SU-DHL-6 (cell line): ENCODE results near the gene FGF8.

Source experiments
- H2AFZ ChIP-seq: fragments of 200-600 bp; sonication (generic); 2 replicates; pipeline ENCODE4 v1.6.1; 2014; ENCODE audit warnings: low read depth, mild to moderate bottlenecking, moderate library complexity, mixed read lengths, antibody characterized with exemption, low read length; ENCODE audit not compliant: severe bottlenecking
- H3F3A ChIP-seq: fragments of 200-600 bp; shearing (Covaris generic); 2 replicates; pipeline ENCODE4 v1.6.0; 2016; ENCODE audit warnings: antibody characterized with exemption, mild to moderate bottlenecking; ENCODE audit not compliant: insufficient read depth
- H3K27ac ChIP-seq: fragments of 200-600 bp; sonication (generic); 2 replicates; pipeline ENCODE4 v1.5.1; 2016; ENCODE audit warnings: low read depth, mild to moderate bottlenecking, low read length, moderate library complexity, mixed read lengths
- H3K27me3 ChIP-seq: fragments of 200-600 bp; sonication (generic), shearing (Covaris generic); 2 replicates; pipeline ENCODE4 v1.6.0; 2014; ENCODE audit warnings: mild to moderate bottlenecking, low read length
- H3K36me3 ChIP-seq: fragments of 200-600 bp; sonication (generic); 2 replicates; pipeline ENCODE4 v1.6.1; 2014; ENCODE audit warnings: mild to moderate bottlenecking, low read length, mixed read lengths
- H3K4me2 ChIP-seq: fragments of 300-600, 200-600 bp; shearing (Covaris generic), sonication (generic); 2 replicates; pipeline ENCODE4 v1.6.0; 2014; ENCODE audit warnings: low read length, low read depth, mild to moderate bottlenecking; ENCODE audit not compliant: poor library complexity, severe bottlenecking
- H3K4me3 ChIP-seq: fragments of 200-600 bp; sonication (generic); 2 replicates; pipeline ENCODE4 v1.5.1; 2014; ENCODE audit warnings: antibody characterized with exemption, low read length, mild to moderate bottlenecking, mixed read lengths; ENCODE audit not compliant: insufficient read depth, poor library complexity, severe bottlenecking
- H3K79me2 ChIP-seq: fragments of 200-600 bp; sonication (generic); 2 replicates; pipeline ENCODE4 v1.6.1; 2014; ENCODE audit warnings: mild to moderate bottlenecking, low read length, moderate library complexity; ENCODE audit not compliant: insufficient read depth
- H3K9ac ChIP-seq: fragments of 200-600 bp; sonication (generic); 2 replicates; pipeline ENCODE4 v1.7.0; 2014; ENCODE audit warnings: mild to moderate bottlenecking, low read length
- H3K9me2 ChIP-seq: fragments of 200-600 bp; sonication (generic); replicated peaks from 2 replicates; pipeline ENCODE4 v1.6.1; 2014; ENCODE audit warnings: low read length; ENCODE audit not compliant: insufficient read depth
- H3K9me3 ChIP-seq: fragments of 200-600 bp; sonication (generic); 2 replicates; pipeline ENCODE4 v1.6.1; 2014; ENCODE audit warnings: low read length, mixed read lengths; ENCODE audit not compliant: insufficient read depth
- H4K20me1 ChIP-seq: fragments of 200-600 bp; sonication (generic); 2 replicates; pipeline ENCODE4 v1.6.1; 2014; ENCODE audit warnings: low read depth, mild to moderate bottlenecking, antibody characterized with exemption, low read length, moderate library complexity, mixed read lengths
- CTCF ChIP-seq: fragments of 200-600 bp; sonication (generic); IDR thresholded peaks from one replicate; pipeline ENCODE4 v1.5.1; 2017; ENCODE audit warnings: antibody characterized with exemption, mild to moderate bottlenecking, low read length, moderate library complexity; ENCODE audit not compliant: insufficient read depth, poor library complexity, severe bottlenecking
- EZH2phosphoT487 ChIP-seq: fragments of 200-600 bp; sonication (generic), shearing (Covaris generic); conservative IDR thresholded peaks from 2 replicates; pipeline ENCODE4 v1.6.1; 2018; ENCODE audit warnings: mild to moderate bottlenecking, antibody characterized with exemption, low read length, moderate library complexity, mixed read lengths

The FGF8 gene

GRCh38 chr10:101784558-101784957 is 8.6 kb upstream of the FGF8 start:
- Histone ChIP-seq H3K4me2 (no peak overlapping the region), H3K36me3 (no peaks in the 10 kb centered on the region; the same call in 1 of the 2 replicates), H3K9ac (no peak overlapping the region), H2AFZ (no peak overlapping the region), H3F3A (peaks cover 31% of the 10 kb centered on the region), H4K20me1 (no peaks in the 10 kb centered on the region; the same call in 1 of the 2 replicates), H3K27ac (peak overlapping the region; percentile 47; the same call in 1 of the 2 replicates), H3K79me2 (no peaks in the 10 kb centered on the region; the same call in 1 of the 2 replicates), H3K4me3 (no peak overlapping the region), H3K9me3 (no peaks in the 10 kb centered on the region), H3K27me3 (no peaks in the 10 kb centered on the region), H3K9me2 (no peaks in the 10 kb centered on the region)
- TF ChIP-seq CTCF: no peak
- no peak for TF ChIP-seq EZH2phosphoT487

GRCh38 chr10:101783736-101784118 is 7.8 kb upstream of the FGF8 start:
- Histone ChIP-seq H3K9me3 (no peaks in the 10 kb centered on the region), H4K20me1 (no peaks in the 10 kb centered on the region; the same call in 1 of the 2 replicates), H3K79me2 (no peaks in the 10 kb centered on the region; the same call in 1 of the 2 replicates), H3K4me3 (peak overlapping the region; percentile 88), H3K4me2 (peak overlapping the region; percentile 79), H2AFZ (peak overlapping the region; percentile 70), H3K9ac (peak overlapping the region; percentile 85), H3K36me3 (no peaks in the 10 kb centered on the region; the same call in 1 of the 2 replicates), H3K27me3 (no peaks in the 10 kb centered on the region), H3K9me2 (no peaks in the 10 kb centered on the region), H3F3A (peaks cover 31% of the 10 kb centered on the region), H3K27ac (peak overlapping the region; percentile 47)
- no peak for TF ChIP-seq EZH2phosphoT487
- TF ChIP-seq CTCF: no peak

GRCh38 chr10:101782811-101783735 is 7.2 kb upstream of the FGF8 start, which contains the start of gene NPM3:
Gene NPM3, minus strand, starts transcription at chr10:101783446. Its CDS starts 56 bp downstream, at chr10:101783390.
- Histone ChIP-seq H3K4me2 (peak within 1 kb of the TSS; percentile 79), H3F3A (peaks cover 31% of the 10 kb centered on the region), H4K20me1 (no peaks in the 10 kb centered on the region; the same call in 1 of the 2 replicates), H3K79me2 (no peaks in the 10 kb centered on the region; the same call in 1 of the 2 replicates), H3K9me2 (no peaks in the 10 kb centered on the region), H3K27me3 (no peaks in the 10 kb centered on the region), H3K9me3 (no peaks in the 10 kb centered on the region), H3K4me3 (peak within 1 kb of the TSS; percentile 88), H2AFZ (peak within 1 kb of the TSS; percentile 70), H3K9ac (peak within 1 kb of the TSS; percentile 85), H3K36me3 (no peaks in the 10 kb centered on the region), H3K27ac (peak within 1 kb of the TSS; percentile 47)
- TF ChIP-seq CTCF (no peak), EZH2phosphoT487 (no peak)
